Vagina (tissue), 2 donors: Measurements from ENCODE around the gene NR1H2. TPM values are rescaled to one million over a fixed set of nuclear protein-coding genes. Genes with fewer than 3 reads are reported as not detected.

Source experiments
- DNase-seq, 2 donors: peaks; one replicate each; pipeline ENCODE4 v3.0.0-alpha.2; 2017; ENCODE audit errors: extremely low spot score in 2 of 2
- H3K27ac ChIP-seq: fragments of 200-600 bp; sonication (generic); one replicate; pipeline ENCODE4 v1.5.1; 2019
- H3K27me3 ChIP-seq: fragments of 200-600 bp; sonication (generic); one replicate; pipeline ENCODE4 v1.5.1; 2019
- H3K36me3 ChIP-seq, 2 donors: fragments of 200-600 bp; sonication (generic); one replicate each; pipeline ENCODE4 v1.5.1; 2017 to 2019
- H3K4me1 ChIP-seq: fragments of 200-600 bp; sonication (generic); one replicate; pipeline ENCODE4 v1.5.1; 2019
- H3K4me3 ChIP-seq, 2 donors: fragments of 200-600 bp; sonication (generic); 1 replicate in 1 of 2; 2 replicates in 1 of 2; pipeline ENCODE4 v1.5.1; 2016 to 2019
- H3K9me3 ChIP-seq: fragments of 200-600 bp; sonication (generic); one replicate; pipeline ENCODE4 v1.5.1; 2019
- CTCF ChIP-seq, 3 experiments: fragments of 450-650 bp in 2 of 3; fragments of 200-600 bp in 1 of 3; sonication (generic) in 1 of 3; IDR thresholded peaks; one replicate each; pipeline ENCODE4 v1.5.1; 2017 to 2019; ENCODE audit warnings: antibody characterized with exemption in 3 of 3, mild to moderate bottlenecking in 2 of 3, moderate library complexity in 2 of 3
- POLR2A ChIP-seq, 2 donors: fragments of 450-650 bp; IDR thresholded peaks; one replicate each; pipeline ENCODE4 v1.6.1; 2017; ENCODE audit warnings: antibody characterized with exemption in 2 of 2, mild to moderate bottlenecking in 2 of 2, moderate library complexity in 2 of 2
- POLR2AphosphoS5 ChIP-seq, 2 donors: sonication (generic); formaldehyde crosslinking; IDR thresholded peaks; one replicate each; pipeline ENCODE4 v1.9.0; 2017; ENCODE audit warnings: antibody characterized with exemption in 2 of 2, mild to moderate bottlenecking in 2 of 2, low read depth in 1 of 2; ENCODE audit not compliant: insufficient read depth in 1 of 2
- intact Hi-C: fragments of 100-400 bp; cut with DNase I; formaldehyde crosslinking; loops from one replicate; pipeline ENCODE4 v1.15.1; 2023
- total RNA-seq: library from RNA; depleted of rRNA; stranded (reverse); fragments of >200 nt; gene quantifications from one replicate; pipeline ENCODE4 v1.2.3, GENCODE V29; 2016

Gene NR1H2
- total RNA-seq, 1 donor from 2014 or later, result 84.7 TPM

GRCh38 chr19:50417111-50418081 is 41.1 kb downstream of the NR1H2 start:
- Histone ChIP-seq H3K4me3 (no peak overlapping the region), H3K9me3 (no peaks in the 10 kb centered on the region), H3K36me3 (no peaks in the 10 kb centered on the region), H3K4me1 (peaks cover 6% of the 10 kb centered on the region), H3K27ac (no peak overlapping the region), H3K27me3 (no peaks in the 10 kb centered on the region)
- no peak for DNase-seq
- TF ChIP-seq POLR2A (IDR thresholded peaks at IDR 0.05) (no peak), CTCF (IDR thresholded peaks at IDR 0.05) (no peak), POLR2AphosphoS5 (IDR thresholded peaks at IDR 0.05; ENCODE audit: insufficient read depth in 1 of 2, low read depth in 1 of 2) (no peak)
- intact Hi-C loops, result no loop called here

DNA sequence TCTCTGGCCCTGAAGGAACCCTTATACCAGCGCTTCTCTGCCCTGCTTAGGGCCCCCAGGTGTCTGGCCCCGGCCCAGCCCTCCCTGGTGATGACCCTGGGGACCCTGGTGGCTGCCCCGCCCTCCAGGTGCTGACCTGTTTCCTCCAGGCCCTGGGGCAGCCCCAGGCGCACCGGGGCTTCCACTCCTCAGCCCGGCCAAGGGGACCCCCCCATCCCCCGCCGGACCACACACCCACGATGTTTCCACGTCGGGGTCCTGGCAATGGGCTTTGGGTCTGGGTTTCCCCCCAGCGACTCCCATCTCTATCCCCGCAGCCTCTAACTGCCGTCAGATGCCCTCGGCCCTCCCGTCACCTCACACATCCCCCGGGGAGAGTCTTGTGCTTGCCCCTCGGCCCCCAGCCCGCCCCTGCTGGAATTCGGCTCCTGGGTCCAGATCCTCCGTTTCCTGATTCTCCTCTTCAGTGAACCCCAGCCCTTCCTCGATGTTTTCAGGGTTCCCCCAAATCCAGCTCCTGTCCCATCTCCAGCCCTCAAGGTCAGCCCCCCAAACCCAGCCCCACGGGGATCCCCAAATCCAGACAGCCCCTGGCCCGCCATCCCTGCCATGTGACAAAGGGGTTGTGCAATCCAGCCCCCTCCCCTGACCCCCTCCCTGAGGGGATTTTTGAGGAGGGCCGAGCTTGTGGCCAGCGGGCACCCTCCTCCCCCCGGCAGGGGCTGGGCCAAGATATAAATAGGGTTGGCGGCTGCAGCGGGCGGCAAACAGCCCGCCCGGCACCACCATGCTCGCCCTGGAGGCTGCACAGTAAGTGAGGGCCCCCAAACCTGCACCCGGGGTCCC is 42.1 kb downstream of the NR1H2 start, which contains the start of gene SPIB:
Gene SPIB (plus strand): TSS at position 763 of the 846 bp plus-strand sequence. CDS start 25 bp downstream, at position 788.
- intact Hi-C loops, result no loop called here
- peaks cover 6% of the 10 kb centered on the region for H3K4me1 ChIP-seq
- H3K36me3 ChIP-seq, result no peaks in the 10 kb centered on the region
- TF ChIP-seq POLR2AphosphoS5 (IDR thresholded peaks at IDR 0.05; ENCODE audit: insufficient read depth in 1 of 2, low read depth in 1 of 2) (no peak), CTCF (IDR thresholded peaks at IDR 0.05) (no peak), POLR2A (IDR thresholded peaks at IDR 0.05) (no peak)
- no peak for DNase-seq
- no peak within 1 kb of the TSS for H3K4me3 ChIP-seq
- H3K27me3 ChIP-seq, result no peaks in the 10 kb centered on the region
- H3K27ac ChIP-seq, result no peak within 1 kb of the TSS
- no peaks in the 10 kb centered on the region for H3K9me3 ChIP-seq

GRCh38 chr19:50419022-50419579 is 42.8 kb downstream of the NR1H2 start:
- Histone ChIP-seq H3K9me3 (no peaks in the 10 kb centered on the region), H3K27me3 (no peaks in the 10 kb centered on the region), H3K36me3 (no peaks in the 10 kb centered on the region), H3K4me3 (no peak overlapping the region), H3K4me1 (peaks cover 6% of the 10 kb centered on the region), H3K27ac (no peak overlapping the region)
- no peak for DNase-seq
- TF ChIP-seq POLR2AphosphoS5 (IDR thresholded peaks at IDR 0.05; ENCODE audit: insufficient read depth in 1 of 2, low read depth in 1 of 2) (no peak), POLR2A (IDR thresholded peaks at IDR 0.05) (no peak), CTCF (IDR thresholded peaks at IDR 0.05) (no peak)
- intact Hi-C loops, result no loop called here

GRCh38 chr19:50419580-50420035 is 43.4 kb downstream of the NR1H2 start:
- Histone ChIP-seq H3K36me3 (no peaks in the 10 kb centered on the region), H3K27ac (no peak overlapping the region), H3K9me3 (no peaks in the 10 kb centered on the region), H3K4me1 (peaks cover 6% of the 10 kb centered on the region), H3K27me3 (no peaks in the 10 kb centered on the region), H3K4me3 (no peak overlapping the region)
- no peak for DNase-seq
- TF ChIP-seq POLR2A (IDR thresholded peaks at IDR 0.05) (no peak), POLR2AphosphoS5 (IDR thresholded peaks at IDR 0.05; ENCODE audit: insufficient read depth in 1 of 2, low read depth in 1 of 2) (no peak), CTCF (IDR thresholded peaks at IDR 0.05) (no peak)
- intact Hi-C loops, result no loop called here
